Neutrophil (primary cell): ENCODE measurements around the gene SEL1L3.

ENCODE experiments used
- H3K27ac ChIP-seq: fragments of 200-600 bp; sonication (generic); 2 replicates; pipeline ENCODE4 v1.5.1; 2016; ENCODE audit warnings: mild to moderate bottlenecking, moderate library complexity
- H3K27me3 ChIP-seq: fragments of 200-600 bp; sonication (generic); 2 replicates; pipeline ENCODE4 v1.6.0; 2016; ENCODE audit warnings: mild to moderate bottlenecking
- H3K36me3 ChIP-seq: fragments of 200-600 bp; sonication (generic); 2 replicates; pipeline ENCODE4 v1.5.1; 2017
- H3K4me1 ChIP-seq, 2 experiments: fragments of 200-600 bp in 1 of 2; sonication (generic) in 1 of 2; 1 replicate in 1 of 2; 2 replicates in 1 of 2; pipeline versions ENCODE4 v1.5.1 to v1.6.1; 2013 to 2016; ENCODE audit warnings: low read depth in 1 of 2, low read length in 1 of 2, mild to moderate bottlenecking in 1 of 2, moderate library complexity in 1 of 2; ENCODE audit not compliant: control insufficient read depth in 1 of 2, insufficient read depth in 1 of 2
- H3K4me3 ChIP-seq, 2 experiments: fragments of 200-600 bp in 1 of 2; sonication (generic) in 1 of 2; 1 replicate in 1 of 2; 2 replicates in 1 of 2; pipeline ENCODE4 v1.5.1; 2013 to 2016; ENCODE audit warnings: low read depth in 1 of 2, low read length in 1 of 2, mild to moderate bottlenecking in 1 of 2, moderate library complexity in 1 of 2
- H3K9me3 ChIP-seq: fragments of 200-600 bp; sonication (generic); 2 replicates; pipeline ENCODE4 v1.5.1; 2016
- TF ChIP-seq, protein P1 (sequence below): fragments of 200-600 bp; sonication (generic); IDR thresholded peaks from 2 replicates; pipeline ENCODE4 v1.5.1; 2016; ENCODE audit warnings: antibody characterized with exemption

Gene SEL1L3

GRCh38 chr4:25775166-25775565 lies 87.6 kb downstream of the SEL1L3 start:
- H3K27me3 ChIP-seq, result no peaks in the 10 kb centered on the region

GRCh38 chr4:25773358-25773757 lies 89.4 kb downstream of the SEL1L3 start:
- no peaks in the 10 kb centered on the region for H3K9me3 ChIP-seq
- H3K4me3 ChIP-seq, result no peak overlapping the region
- no peaks in the 10 kb centered on the region for H3K4me1 ChIP-seq
- TF ChIP-seq, protein P1, sequence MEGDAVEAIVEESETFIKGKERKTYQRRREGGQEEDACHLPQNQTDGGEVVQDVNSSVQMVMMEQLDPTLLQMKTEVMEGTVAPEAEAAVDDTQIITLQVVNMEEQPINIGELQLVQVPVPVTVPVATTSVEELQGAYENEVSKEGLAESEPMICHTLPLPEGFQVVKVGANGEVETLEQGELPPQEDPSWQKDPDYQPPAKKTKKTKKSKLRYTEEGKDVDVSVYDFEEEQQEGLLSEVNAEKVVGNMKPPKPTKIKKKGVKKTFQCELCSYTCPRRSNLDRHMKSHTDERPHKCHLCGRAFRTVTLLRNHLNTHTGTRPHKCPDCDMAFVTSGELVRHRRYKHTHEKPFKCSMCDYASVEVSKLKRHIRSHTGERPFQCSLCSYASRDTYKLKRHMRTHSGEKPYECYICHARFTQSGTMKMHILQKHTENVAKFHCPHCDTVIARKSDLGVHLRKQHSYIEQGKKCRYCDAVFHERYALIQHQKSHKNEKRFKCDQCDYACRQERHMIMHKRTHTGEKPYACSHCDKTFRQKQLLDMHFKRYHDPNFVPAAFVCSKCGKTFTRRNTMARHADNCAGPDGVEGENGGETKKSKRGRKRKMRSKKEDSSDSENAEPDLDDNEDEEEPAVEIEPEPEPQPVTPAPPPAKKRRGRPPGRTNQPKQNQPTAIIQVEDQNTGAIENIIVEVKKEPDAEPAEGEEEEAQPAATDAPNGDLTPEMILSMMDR, result no peak
- no peaks in the 10 kb centered on the region for H3K36me3 ChIP-seq
- no peaks in the 10 kb centered on the region for H3K27me3 ChIP-seq
- no peak overlapping the region for H3K27ac ChIP-seq

More at GRCh38 chr4:25775166-25775565, 87.6 kb downstream of the SEL1L3 start:
- no peak overlapping the region for H3K27ac ChIP-seq
- H3K9me3 ChIP-seq, result no peaks in the 10 kb centered on the region
- no peaks in the 10 kb centered on the region for H3K4me1 ChIP-seq
- no peak overlapping the region for H3K4me3 ChIP-seq
- no peaks in the 10 kb centered on the region for H3K36me3 ChIP-seq
- TF ChIP-seq, protein P1, result no peak

GRCh38 chr4:25771672-25772071 lies 91.1 kb downstream of the SEL1L3 start:
- TF ChIP-seq, protein P1, result no peak
- Histone ChIP-seq H3K4me1 (no peaks in the 10 kb centered on the region), H3K27me3 (no peaks in the 10 kb centered on the region), H3K9me3 (no peaks in the 10 kb centered on the region), H3K27ac (no peak overlapping the region), H3K36me3 (no peaks in the 10 kb centered on the region), H3K4me3 (no peak overlapping the region)

DNA sequence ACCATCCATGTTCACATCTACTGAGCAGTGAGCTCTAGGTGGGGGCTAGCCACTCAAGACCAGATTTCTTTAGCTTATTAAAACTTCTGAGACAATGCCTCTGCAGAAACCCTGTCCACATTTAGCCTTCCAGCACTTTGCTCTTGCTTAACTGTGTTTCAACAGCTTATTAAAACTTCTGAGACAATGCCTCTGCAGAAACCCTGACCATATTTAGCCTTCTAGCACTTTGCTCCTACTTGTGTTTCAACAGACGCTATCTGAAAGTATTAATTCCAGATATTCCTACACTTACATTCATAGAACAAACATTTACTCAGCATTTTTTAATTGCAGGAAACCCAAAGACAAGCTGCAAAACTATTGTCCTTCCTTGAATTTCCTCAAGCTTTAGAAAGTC lies 91.9 kb downstream of the SEL1L3 start:
- TF ChIP-seq, protein P1, result no peak
- H3K36me3 ChIP-seq, result no peaks in the 10 kb centered on the region
- no peaks in the 10 kb centered on the region for H3K4me1 ChIP-seq

DNA sequence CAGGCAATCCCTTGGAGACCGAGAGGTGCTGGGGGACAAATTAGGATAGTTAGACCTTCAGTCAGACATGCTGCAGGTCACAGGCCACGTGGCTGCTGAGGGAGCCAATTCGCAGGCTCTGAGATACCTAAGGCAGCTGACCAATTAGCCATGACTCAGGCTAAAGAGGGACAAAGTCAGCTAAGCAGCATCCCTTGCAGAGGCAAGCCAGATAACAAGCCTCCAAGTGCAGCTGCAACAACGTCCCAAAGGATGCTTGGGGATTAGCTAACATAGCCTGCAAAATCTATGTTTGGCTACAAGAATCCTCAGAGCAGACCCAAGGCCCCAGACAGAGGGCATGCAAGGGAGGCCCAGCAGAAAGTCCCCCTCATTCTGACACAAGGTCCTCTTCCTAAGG lies 93.5 kb downstream of the SEL1L3 start:
- no peaks in the 10 kb centered on the region for H3K4me1 ChIP-seq
- TF ChIP-seq, protein P1, result no peak
- H3K9me3 ChIP-seq, result no peaks in the 10 kb centered on the region
- no peak overlapping the region for H3K4me3 ChIP-seq
- H3K27ac ChIP-seq, result no peak overlapping the region
- peaks cover 10% of the 10 kb centered on the region for H3K36me3 ChIP-seq
- H3K27me3 ChIP-seq, result no peaks in the 10 kb centered on the region

More for the DNA sequence above, 91.9 kb downstream of the SEL1L3 start:
- H3K9me3 ChIP-seq, result no peaks in the 10 kb centered on the region
- no peak overlapping the region for H3K4me3 ChIP-seq
- H3K27ac ChIP-seq, result no peak overlapping the region
- no peaks in the 10 kb centered on the region for H3K27me3 ChIP-seq
